Natural killer cell treated with Interleukin-12 subunit alpha and Interleukin-12 subunit beta and Interleukin-15 and Interleukin-18, amount 100 ng/mL, for 72 hours (primary cell): Measurements from ENCODE around the gene HNRNPA3. TPM values are rescaled to one million over a fixed set of nuclear protein-coding genes. Genes with fewer than 3 reads are reported as not detected.
A peak's percentile ranks its signal among the peaks of the same experiment; 100 is the strongest.

Experiments used
- ATAC-seq, 2 donors: fragments of 150-1000 bp; cut with Tn5 transposase in 1 of 2; sonication (Bioruptor Pico), chemical (Tn5 transposase) in 1 of 2; 2 replicates each; pipeline ENCODE4 v1.10.0; 2021
- DNase-seq: peaks from one replicate; pipeline ENCODE4 v3.0.0; 2022; ENCODE audit warnings: low spot score
- H3K27ac Mint-ChIP-seq, 2 donors: 1 replicate in 1 of 2; 2 replicates in 1 of 2; pipeline ENCODE4 v1.8.0; 2022; ENCODE audit warnings: mixed read lengths in 2 of 2, mild to moderate bottlenecking in 1 of 2, moderate library complexity in 1 of 2
- H3K27me3 Mint-ChIP-seq, 2 donors: 1 replicate in 1 of 2; 2 replicates in 1 of 2; pipeline ENCODE4 v1.8.0; 2022; ENCODE audit warnings: mixed read lengths in 2 of 2
- H3K36me3 Mint-ChIP-seq: one replicate; pipeline ENCODE4 v1.8.0; 2022; ENCODE audit warnings: mixed read lengths
- H3K4me1 Mint-ChIP-seq, 2 donors: 1 replicate in 1 of 2; 2 replicates in 1 of 2; pipeline ENCODE4 v1.8.0; 2022; ENCODE audit warnings: low read depth in 2 of 2, mixed read lengths in 2 of 2, mild to moderate bottlenecking in 1 of 2
- H3K4me3 Mint-ChIP-seq: one replicate; pipeline ENCODE4 v1.8.0; 2022; ENCODE audit warnings: mixed read lengths
- H3K9me3 Mint-ChIP-seq: 2 replicates; pipeline ENCODE4 v1.8.0; 2022; ENCODE audit warnings: mixed read lengths
- total RNA-seq, 2 donors: library from RNA; stranded (reverse); gene quantifications; one replicate each; pipeline ENCODE4 v1.2.3, GENCODE V29; 2022

The HNRNPA3 gene
- total RNA-seq, 2 donors from 2014 or later: 170 to 282 TPM

DNA sequence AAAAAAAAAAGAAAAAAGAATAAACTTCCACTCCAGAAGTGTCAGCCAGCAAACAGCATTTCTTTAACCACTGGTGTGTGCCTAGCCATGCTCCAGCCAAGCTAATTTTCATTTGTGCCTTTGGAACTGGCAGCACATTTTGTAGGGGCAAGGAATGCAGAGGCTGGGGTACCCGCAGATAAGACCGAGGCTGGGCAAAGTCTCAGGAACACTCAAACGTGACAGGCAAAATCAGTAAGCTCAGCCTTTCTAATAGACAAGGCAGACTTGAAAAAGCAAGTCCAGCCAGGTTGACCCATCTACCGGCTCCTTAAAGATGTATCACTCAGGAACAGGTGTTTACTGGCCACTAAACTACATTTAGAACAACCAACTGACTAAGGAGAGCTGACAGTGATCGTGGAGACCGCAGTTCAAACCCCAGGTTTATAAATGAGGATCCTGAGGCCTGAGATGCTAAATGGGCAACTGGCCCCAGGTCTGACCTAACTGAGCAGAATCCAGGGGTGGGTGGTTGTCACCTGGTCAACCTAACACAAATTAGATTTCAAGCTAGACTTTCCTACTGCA is 35.2 kb downstream of the HNRNPA3 start:
- Mint-ChIP-seq H3K9me3 (no peaks in the 10 kb centered on the region), H3K27ac (peak overlapping the region; percentile 23 to 79), H3K4me3 (no peak overlapping the region), H3K27me3 (no peaks in the 10 kb centered on the region), H3K36me3 (peaks cover 6% of the 10 kb centered on the region), H3K4me1 (peaks cover 49 to 66% of the 10 kb centered on the region in 2 donors)
- ATAC-seq (no peak), DNase-seq (no peak)

DNA sequence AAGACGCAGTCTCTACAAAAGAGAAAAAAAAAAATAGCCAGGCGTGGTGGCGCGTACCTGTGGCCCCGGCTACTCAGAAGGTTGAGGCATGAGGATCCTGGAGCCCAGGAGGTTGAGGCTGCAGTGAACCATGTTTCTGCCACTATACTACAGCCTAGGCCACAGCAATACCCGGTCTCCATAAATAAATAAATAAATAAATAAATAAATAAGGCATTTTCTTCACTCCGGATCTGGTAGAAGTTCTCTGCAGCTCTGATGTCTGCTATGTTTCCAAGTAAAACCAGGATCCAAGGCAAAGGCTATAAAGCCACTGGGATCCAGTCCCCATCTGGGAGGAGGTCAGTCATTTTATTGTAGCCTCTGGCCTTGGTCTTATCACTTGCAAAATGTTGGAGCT is 36.4 kb downstream of the HNRNPA3 start:
- peaks cover 55 to 71% of the 10 kb centered on the region in 2 donors for H3K4me1 Mint-ChIP-seq
- H3K27me3 Mint-ChIP-seq: no peaks in the 10 kb centered on the region
- peak overlapping the region; percentile 57 to 79 for H3K27ac Mint-ChIP-seq
- peaks cover 12% of the 10 kb centered on the region for H3K36me3 Mint-ChIP-seq
- ATAC-seq: no peak
- no peak for DNase-seq
- H3K9me3 Mint-ChIP-seq: no peaks in the 10 kb centered on the region
- no peak overlapping the region for H3K4me3 Mint-ChIP-seq

DNA sequence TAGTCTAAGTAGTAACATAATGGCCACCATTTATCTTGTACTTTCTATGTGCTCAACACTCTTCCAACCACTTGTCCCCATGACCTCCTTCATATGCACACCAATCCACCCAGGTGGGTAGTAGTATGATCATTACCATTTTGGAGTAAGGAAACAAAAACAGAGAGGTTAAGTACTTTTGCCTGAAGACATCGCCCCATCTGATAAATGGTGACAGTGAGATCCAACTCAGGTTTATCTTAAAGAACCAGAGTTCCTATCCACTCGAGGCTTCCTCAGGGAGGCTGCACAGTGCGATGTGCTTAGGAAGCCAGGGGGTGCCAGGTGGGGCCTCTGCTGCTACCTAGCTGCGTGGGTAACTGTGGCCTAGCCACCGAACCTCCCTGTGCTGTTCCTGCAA is 37.9 kb downstream of the HNRNPA3 start:
- ATAC-seq (no peak), DNase-seq (no peak)
- Mint-ChIP-seq H3K27me3 (no peaks in the 10 kb centered on the region), H3K27ac (peak overlapping the region; percentile 91 to 95), H3K36me3 (peaks cover 12% of the 10 kb centered on the region), H3K9me3 (no peaks in the 10 kb centered on the region), H3K4me1 (peaks cover 52 to 67% of the 10 kb centered on the region in 2 donors), H3K4me3 (peak overlapping the region; percentile 78)

DNA sequence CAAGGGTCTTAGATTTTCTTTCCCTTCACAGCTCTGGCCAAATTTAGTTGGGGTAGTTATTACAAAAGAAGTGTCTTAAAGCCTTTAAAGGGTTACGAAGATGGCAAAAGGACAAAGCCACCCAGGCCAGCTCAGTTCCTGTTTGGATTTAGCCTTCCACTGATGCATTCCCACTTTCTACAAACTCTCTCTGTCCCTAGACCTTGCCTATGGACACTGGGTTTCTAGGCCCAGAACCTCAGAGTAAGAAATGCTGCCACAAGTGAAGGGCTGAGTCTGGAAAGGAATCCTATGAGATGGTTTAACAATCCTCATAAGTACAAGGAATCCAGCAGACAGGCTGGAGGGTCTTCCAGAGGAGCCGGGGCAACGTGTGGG is 38.6 kb downstream of the HNRNPA3 start:
- Mint-ChIP-seq H3K4me3 (peak overlapping the region; percentile 78), H3K36me3 (peaks cover 12% of the 10 kb centered on the region), H3K27ac (peak overlapping the region; percentile 91 to 95), H3K27me3 (no peaks in the 10 kb centered on the region), H3K9me3 (no peaks in the 10 kb centered on the region), H3K4me1 (peaks cover 55 to 66% of the 10 kb centered on the region in 2 donors)
- no peak for DNase-seq
- ATAC-seq: no peak

DNA sequence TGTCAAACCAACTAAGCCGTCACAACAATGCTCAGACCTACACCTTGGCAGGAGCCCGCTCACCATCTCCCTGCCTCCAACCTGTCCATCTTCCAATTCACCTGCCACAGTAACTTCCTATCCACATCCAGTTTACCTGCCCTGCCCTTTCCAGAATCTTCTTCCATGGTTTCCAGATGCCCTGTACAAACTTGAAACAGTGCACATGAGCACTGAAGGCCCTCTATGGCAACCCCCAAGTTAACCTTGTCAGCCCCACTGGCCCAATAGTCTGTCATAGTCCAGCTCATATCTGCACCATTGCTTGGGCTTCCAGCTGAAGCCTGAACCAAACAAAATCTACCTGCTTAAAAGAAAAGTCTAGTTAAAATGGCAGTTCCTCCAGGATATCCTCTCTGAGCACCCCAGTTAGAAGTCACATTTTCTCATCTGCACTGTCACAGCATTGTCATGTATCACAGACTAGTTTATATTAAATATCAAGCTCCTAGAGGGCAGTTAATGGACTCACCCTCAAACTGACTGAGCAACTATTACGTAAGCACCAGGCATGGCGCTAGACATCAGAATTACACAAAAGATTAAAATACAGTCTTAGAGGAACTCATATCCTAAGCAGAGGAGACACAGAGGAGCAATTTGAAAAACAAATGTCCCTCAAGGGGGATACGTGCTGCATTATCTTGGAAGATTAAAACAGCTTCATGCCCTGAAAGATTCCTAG is 40.4 kb downstream of the HNRNPA3 start:
- Mint-ChIP-seq H3K36me3 (peaks cover 13% of the 10 kb centered on the region), H3K4me3 (peak overlapping the region; percentile 78), H3K27ac (peak overlapping the region; percentile 91 to 95), H3K9me3 (no peaks in the 10 kb centered on the region), H3K27me3 (no peaks in the 10 kb centered on the region), H3K4me1 (peaks cover 69 to 82% of the 10 kb centered on the region in 2 donors)
- ATAC-seq: no peak
- no peak for DNase-seq

DNA sequence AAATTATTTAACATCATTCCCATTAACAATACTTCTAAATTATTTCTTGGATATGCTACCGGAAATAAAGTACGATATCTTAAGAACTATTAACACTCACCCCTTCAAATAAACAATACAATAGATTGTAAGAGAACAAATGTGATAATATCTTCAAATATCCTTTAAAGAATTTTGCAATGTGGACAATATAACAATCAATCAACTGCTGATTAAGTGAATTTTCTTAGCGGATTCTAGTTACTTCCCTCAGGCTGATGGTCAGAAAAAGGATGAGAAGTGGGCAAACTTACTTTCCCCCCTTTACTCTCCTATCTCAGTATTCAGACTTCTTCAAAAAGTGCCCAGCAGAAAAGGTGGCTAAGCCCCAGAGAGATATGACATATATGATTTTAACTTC is 41.1 kb downstream of the HNRNPA3 start:
- Mint-ChIP-seq H3K27ac (peak overlapping the region; percentile 91 to 95), H3K27me3 (no peaks in the 10 kb centered on the region), H3K9me3 (no peaks in the 10 kb centered on the region), H3K36me3 (peaks cover 19% of the 10 kb centered on the region), H3K4me3 (no peak overlapping the region), H3K4me1 (peaks cover 73 to 84% of the 10 kb centered on the region in 2 donors)
- no peak for DNase-seq
- no peak for ATAC-seq

DNA sequence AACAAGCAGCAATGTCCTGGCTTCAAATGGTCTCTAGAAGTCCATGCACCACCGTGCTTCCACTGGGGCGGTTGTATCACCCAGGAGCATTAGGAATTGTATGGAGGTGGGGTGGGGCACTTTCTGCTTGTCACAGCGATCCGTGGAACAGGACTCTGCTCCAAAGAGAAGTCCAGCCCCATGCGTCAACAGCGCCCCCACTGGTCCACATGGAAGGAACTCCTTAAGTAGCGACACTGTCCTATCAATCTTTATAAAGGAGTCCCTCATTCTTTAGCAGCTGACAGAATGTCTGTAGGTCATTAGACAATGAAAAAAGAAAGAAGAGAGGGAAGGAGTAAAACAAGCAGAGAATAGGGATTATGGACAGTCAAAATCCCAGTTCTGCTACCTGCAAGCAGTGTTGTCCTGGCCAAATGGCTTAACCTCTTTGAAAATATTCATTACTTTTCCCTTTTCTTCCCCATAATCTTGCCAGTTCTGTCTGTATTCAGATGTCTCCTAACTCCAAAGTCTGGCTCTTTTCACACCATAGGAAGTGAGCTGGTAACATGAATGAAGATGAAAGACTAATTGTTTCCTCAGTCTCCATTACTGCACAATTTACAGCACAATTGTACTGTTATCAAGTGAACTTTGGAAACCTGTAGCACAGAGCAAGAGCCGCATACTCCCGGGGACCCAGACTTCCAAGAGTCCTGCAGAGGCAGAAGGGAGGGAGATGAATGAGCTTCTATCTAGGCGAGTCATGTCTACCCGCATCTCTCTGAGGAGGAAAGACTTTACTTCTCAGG is 42.0 kb downstream of the HNRNPA3 start:
- peaks cover 19% of the 10 kb centered on the region for H3K36me3 Mint-ChIP-seq
- peak overlapping the region; percentile 91 to 95 for H3K27ac Mint-ChIP-seq
- no peaks in the 10 kb centered on the region for H3K27me3 Mint-ChIP-seq
- ATAC-seq (no peak), DNase-seq (no peak)
- peak overlapping the region; percentile 26 for H3K4me3 Mint-ChIP-seq
- H3K9me3 Mint-ChIP-seq: no peaks in the 10 kb centered on the region
- H3K4me1 Mint-ChIP-seq: peaks cover 74 to 82% of the 10 kb centered on the region in 2 donors

DNA sequence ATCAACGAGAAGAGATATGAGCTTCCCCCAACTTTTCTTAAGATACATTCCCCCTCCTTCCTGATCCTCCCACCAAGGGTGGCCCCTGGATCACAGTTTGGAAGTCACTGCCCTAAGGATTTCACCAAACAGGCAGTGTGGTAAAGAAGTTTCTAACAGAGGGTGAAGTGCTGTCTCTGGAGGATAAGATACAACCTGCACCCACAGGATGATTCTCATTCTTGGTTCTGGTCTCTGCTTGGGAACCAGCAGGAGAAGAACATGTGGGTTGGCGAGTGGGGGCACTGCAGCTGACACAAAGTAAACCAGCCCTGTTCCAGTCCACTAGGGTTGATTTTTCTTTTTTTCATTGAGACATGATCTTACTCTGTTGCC is 42.6 kb downstream of the HNRNPA3 start:
- Mint-ChIP-seq H3K36me3 (peaks cover 19% of the 10 kb centered on the region), H3K4me3 (no peak overlapping the region), H3K4me1 (peaks cover 73 to 81% of the 10 kb centered on the region in 2 donors), H3K27me3 (no peaks in the 10 kb centered on the region), H3K27ac (peak overlapping the region; percentile 91 to 95), H3K9me3 (no peaks in the 10 kb centered on the region)
- ATAC-seq (no peak), DNase-seq (no peak)

DNA sequence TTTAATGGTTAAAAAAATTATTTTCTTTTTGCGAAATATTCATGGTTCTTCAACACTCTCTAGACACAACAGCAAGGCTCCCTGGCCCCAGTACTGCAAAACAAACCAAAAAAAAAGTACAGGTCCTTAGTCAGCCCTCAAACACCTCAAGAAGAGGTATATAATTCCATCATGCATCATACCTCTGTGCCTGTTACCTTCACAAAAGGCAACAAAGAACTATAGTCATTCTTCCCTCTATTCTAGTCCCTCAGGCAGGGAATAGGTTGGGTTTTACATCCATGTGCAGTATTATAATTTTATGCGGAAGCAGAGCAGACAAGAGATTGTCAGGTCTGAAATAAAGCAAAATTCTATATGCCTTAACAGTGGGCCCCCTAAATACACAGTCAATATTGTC is 43.4 kb downstream of the HNRNPA3 start:
- Mint-ChIP-seq H3K4me1 (peaks cover 71 to 78% of the 10 kb centered on the region in 2 donors), H3K36me3 (peaks cover 19% of the 10 kb centered on the region), H3K9me3 (no peaks in the 10 kb centered on the region), H3K4me3 (peak overlapping the region; percentile 50), H3K27me3 (no peaks in the 10 kb centered on the region), H3K27ac (peak overlapping the region; percentile 91 to 95)
- no peak for ATAC-seq
- no peak for DNase-seq

DNA sequence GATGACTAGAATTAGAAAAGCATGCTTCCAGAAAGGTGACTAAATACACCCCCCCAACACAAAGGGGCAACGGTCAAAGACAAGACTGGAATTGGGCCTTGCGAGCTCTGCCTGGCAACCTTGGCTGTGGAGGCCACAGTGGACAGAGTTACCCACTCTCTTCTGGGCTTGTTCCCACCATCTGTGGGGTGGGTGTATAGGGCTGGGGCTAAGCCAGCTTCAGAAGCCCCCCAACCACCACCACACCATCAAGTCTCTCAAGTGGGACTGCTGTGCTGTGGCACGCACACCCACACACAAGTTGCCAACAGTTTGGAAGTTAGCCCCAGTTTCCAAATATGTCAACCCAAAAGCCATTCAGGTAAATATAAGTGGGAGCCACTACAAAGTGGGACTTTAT is 44.1 kb downstream of the HNRNPA3 start:
- no peaks in the 10 kb centered on the region for H3K9me3 Mint-ChIP-seq
- H3K27ac Mint-ChIP-seq: peak overlapping the region; percentile 91 to 95
- H3K36me3 Mint-ChIP-seq: peaks cover 16% of the 10 kb centered on the region
- ATAC-seq (no peak), DNase-seq (no peak)
- H3K27me3 Mint-ChIP-seq: no peaks in the 10 kb centered on the region
- peak overlapping the region; percentile 50 for H3K4me3 Mint-ChIP-seq
- peaks cover 72 to 78% of the 10 kb centered on the region in 2 donors for H3K4me1 Mint-ChIP-seq

DNA sequence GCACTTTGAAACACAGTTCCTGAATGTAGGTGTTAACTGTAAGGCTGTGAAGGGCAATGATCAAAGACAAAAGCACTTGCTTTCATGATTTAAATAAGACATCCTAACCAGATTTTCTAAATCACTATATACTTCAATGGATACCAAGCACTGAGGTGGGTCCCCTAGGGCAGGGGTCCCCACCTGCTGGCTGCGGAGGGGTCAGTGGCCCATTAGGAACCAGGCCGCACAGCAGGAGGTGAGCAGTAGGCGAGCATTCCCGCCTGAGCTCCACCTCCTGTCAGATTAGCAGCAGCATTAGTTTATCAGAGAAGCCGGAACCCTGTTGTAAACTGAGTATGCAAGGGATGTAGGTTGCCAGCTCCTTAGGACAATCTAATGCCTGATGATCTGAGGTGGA is 44.9 kb downstream of the HNRNPA3 start:
- Mint-ChIP-seq H3K9me3 (no peaks in the 10 kb centered on the region), H3K27ac (peak overlapping the region; percentile 91 to 95), H3K36me3 (peaks cover 18% of the 10 kb centered on the region), H3K27me3 (no peaks in the 10 kb centered on the region), H3K4me3 (peak overlapping the region; percentile 50), H3K4me1 (peaks cover 72 to 78% of the 10 kb centered on the region in 2 donors)
- no peak for DNase-seq
- ATAC-seq: no peak

DNA sequence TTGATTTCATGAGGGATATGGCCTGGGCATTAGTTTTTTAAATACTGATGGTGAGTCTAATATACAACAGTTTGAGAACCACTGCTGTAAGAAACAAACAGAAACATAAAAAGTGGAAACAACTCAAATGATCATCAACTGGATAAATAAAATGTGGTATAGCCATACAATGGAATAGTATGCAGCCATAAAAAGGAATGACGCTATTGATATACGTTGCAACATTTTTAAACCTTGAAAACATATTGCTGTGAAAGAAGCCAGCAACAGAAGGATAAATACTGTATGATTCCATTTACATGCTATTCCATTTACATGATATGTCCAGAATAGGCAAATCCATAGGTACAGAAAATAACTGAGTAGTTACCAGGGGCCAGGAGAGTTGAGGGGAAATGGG is 45.5 kb downstream of the HNRNPA3 start:
- H3K36me3 Mint-ChIP-seq: peaks cover 18% of the 10 kb centered on the region
- H3K4me3 Mint-ChIP-seq: peak overlapping the region; percentile 42
- H3K27ac Mint-ChIP-seq: peak overlapping the region; percentile 31 to 59
- no peaks in the 10 kb centered on the region for H3K9me3 Mint-ChIP-seq
- no peaks in the 10 kb centered on the region for H3K27me3 Mint-ChIP-seq
- ATAC-seq: no peak
- H3K4me1 Mint-ChIP-seq: peaks cover 68 to 76% of the 10 kb centered on the region in 2 donors
- no peak for DNase-seq

DNA sequence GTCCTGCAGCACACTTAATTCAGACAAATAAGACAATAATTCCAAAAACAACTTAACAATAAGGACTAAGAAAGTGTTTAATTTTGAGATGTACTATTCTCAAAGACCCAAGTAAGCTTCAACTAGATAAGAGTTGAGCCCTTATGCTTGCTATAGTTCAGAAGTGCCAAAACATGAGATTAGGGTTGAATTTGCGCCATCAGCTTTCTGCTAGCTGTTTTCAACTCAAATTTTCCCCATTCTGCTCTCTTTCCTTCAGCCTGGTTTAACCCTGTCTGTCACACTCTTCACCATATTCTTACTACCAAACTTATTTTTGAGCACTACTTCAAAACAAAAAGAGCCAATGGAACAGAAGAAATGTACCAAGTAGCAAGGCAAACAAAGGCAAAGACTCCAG is 47.8 kb downstream of the HNRNPA3 start:
- H3K36me3 Mint-ChIP-seq: peaks cover 20% of the 10 kb centered on the region
- H3K27ac Mint-ChIP-seq: peak overlapping the region in 1 of 2 donors; percentile 95
- no peaks in the 10 kb centered on the region for H3K27me3 Mint-ChIP-seq
- ATAC-seq (no peak), DNase-seq (no peak)
- peaks cover 56 to 60% of the 10 kb centered on the region in 2 donors for H3K4me1 Mint-ChIP-seq
- peak overlapping the region; percentile 34 for H3K4me3 Mint-ChIP-seq
- no peaks in the 10 kb centered on the region for H3K9me3 Mint-ChIP-seq
